ENCODE measurements around the gene ADARB2. TPM values are rescaled to one million over a fixed set of nuclear protein-coding genes. Genes with fewer than 3 reads are reported as not detected.

Gene ADARB2
- total and polyA plus RNA-seq, 8 donors: 0.41 to 0.92 (median 0.76) TPM

DNA sequence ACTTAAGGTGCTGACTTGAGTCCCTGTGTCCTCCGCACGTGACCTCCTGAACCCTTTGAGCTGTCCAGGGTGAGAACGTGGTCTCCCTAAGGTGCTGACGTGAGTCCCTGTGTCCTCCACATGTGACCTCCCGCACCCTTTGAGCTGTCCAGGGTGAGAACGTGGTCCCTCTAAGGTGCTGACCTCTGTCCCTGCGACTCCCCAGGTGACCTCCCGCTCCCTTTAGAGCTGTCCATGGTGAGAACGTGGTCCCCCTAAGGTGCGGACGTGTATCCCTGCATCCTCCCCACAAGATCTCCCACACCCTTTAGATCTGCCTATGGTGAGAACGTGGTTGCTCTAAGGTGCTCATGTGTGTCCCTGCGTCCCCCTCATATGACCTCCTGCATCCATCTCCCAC lies 174.3 kb downstream of the ADARB2 start:
- H3K27me3 ChIP-seq: peaks cover 4 to 50% of the 10 kb centered on the region in 2 donors
- H3K27ac ChIP-seq: no peak overlapping the region
- no peak for ATAC-seq
- intact Hi-C loops (cut with DNase I): no loop called here
- no peak overlapping the region for H3K4me3 ChIP-seq
- H3K9me3 ChIP-seq: no peaks in the 10 kb centered on the region
- TF ChIP-seq, protein P1, sequence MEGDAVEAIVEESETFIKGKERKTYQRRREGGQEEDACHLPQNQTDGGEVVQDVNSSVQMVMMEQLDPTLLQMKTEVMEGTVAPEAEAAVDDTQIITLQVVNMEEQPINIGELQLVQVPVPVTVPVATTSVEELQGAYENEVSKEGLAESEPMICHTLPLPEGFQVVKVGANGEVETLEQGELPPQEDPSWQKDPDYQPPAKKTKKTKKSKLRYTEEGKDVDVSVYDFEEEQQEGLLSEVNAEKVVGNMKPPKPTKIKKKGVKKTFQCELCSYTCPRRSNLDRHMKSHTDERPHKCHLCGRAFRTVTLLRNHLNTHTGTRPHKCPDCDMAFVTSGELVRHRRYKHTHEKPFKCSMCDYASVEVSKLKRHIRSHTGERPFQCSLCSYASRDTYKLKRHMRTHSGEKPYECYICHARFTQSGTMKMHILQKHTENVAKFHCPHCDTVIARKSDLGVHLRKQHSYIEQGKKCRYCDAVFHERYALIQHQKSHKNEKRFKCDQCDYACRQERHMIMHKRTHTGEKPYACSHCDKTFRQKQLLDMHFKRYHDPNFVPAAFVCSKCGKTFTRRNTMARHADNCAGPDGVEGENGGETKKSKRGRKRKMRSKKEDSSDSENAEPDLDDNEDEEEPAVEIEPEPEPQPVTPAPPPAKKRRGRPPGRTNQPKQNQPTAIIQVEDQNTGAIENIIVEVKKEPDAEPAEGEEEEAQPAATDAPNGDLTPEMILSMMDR (IDR thresholded peaks at IDR 0.05): no peak
- no peaks in the 10 kb centered on the region for H3K4me1 ChIP-seq
- no peak for DNase-seq
- no peaks in the 10 kb centered on the region for H3K36me3 ChIP-seq

DNA sequence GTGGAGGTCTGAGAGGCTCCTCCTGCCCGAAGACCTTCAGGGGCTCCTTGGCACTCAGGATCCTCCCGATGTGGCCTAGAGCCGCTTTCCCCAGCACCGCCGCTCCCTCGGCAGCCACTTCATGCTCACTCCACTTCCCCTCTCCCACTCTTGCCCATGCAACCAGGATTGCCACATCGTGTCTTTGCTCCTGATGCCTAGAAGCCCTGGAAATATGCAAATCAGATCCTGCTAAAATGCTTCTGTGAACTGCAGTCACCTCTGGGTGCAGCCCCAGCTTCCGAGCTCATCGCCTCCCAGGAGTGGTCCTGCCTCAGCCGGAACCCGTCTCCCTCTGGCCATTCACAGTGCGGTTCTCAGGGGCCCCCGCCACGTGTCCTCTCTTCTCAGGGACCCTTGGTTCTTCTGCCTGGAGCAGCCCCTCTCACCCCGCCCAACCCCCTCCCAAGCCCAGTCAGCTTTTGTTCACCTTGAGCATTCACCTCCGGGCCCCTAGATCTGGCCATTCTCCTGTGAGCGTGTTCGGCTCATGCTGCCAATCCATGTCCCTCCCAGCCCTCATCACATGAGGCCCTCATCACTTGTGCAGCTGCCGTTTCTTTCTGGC lies 175.5 kb downstream of the ADARB2 start:
- DNase-seq (peak in 1 of 4 donors; percentile 70), ATAC-seq (no peak)

DNA sequence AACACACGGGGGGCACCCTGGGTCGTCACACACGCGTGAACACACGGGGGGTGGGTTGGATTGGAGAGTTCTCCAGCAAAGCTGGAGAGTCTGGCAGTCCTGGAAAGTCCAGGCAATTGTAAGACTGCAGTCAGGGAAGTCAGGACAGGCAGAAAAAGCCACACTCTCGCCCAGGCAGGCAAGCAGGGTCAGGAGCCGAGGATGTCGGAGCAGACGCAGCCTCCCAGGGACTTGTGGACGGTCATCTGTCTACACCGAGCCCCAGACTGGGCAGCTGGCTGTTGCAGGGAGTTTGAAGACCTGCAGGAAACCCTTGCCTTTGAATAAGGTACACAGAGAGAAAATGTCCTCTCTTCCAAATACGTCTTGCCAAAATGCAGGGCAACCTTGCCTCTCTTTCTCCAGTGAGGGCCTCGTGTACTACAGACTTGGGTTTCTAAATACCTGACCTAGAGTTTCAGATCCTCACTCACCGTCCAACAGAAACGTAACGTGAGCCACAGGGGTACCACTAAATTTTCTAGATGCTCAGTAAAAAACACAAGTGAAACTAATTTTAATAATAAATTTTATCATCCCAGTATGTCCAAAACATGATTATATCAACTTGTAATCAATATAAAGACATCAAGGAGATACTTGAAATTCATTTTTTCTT lies 176.7 kb downstream of the ADARB2 start:
- Histone ChIP-seq H3K36me3 (no peaks in the 10 kb centered on the region), H3K27ac (no peak overlapping the region), H3K27me3 (peaks cover 4 to 44% of the 10 kb centered on the region in 2 donors), H3K9me3 (no peaks in the 10 kb centered on the region), H3K4me1 (no peaks in the 10 kb centered on the region), H3K4me3 (no peak overlapping the region)
- no peak for ATAC-seq
- no peak for DNase-seq
- intact Hi-C loops (cut with DNase I): no loop called here
- TF ChIP-seq, protein P1 (IDR thresholded peaks at IDR 0.05): no peak

More for the DNA sequence above, 175.5 kb downstream of the ADARB2 start:
- intact Hi-C loops (cut with DNase I): no loop called here
- Histone ChIP-seq H3K9me3 (no peaks in the 10 kb centered on the region), H3K27ac (no peak overlapping the region), H3K4me1 (no peaks in the 10 kb centered on the region), H3K4me3 (no peak overlapping the region), H3K27me3 (peaks cover 4 to 44% of the 10 kb centered on the region in 2 donors), H3K36me3 (no peaks in the 10 kb centered on the region)
- TF ChIP-seq, protein P1 (IDR thresholded peaks at IDR 0.05): no peak

DNA sequence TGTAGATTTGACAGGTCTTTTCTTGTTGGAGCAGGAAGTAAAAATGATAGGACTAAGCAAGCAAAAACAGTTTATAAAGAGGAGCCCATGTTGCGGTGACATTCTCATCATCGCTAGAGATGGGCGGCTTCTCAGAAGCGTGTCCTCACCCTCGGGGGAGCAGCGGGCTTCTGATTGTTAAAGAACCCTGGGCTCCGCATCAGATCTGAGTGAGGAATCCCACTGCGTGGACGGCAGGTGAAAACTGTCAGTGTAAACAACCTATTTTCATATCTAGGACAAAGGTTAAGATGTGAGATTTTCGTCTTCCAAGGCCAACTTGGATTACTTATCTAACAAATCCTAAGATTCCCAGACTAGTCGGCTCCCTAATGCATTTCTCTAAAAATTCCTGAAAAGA lies 177.6 kb downstream of the ADARB2 start:
- Histone ChIP-seq H3K9me3 (no peaks in the 10 kb centered on the region), H3K27ac (no peak overlapping the region), H3K27me3 (peaks cover 4 to 44% of the 10 kb centered on the region in 2 donors), H3K36me3 (no peaks in the 10 kb centered on the region), H3K4me1 (no peaks in the 10 kb centered on the region), H3K4me3 (no peak overlapping the region)
- ATAC-seq (no peak), DNase-seq (no peak)
- intact Hi-C loops (cut with DNase I): no loop called here
- TF ChIP-seq, protein P1 (IDR thresholded peaks at IDR 0.05): no peak

DNA sequence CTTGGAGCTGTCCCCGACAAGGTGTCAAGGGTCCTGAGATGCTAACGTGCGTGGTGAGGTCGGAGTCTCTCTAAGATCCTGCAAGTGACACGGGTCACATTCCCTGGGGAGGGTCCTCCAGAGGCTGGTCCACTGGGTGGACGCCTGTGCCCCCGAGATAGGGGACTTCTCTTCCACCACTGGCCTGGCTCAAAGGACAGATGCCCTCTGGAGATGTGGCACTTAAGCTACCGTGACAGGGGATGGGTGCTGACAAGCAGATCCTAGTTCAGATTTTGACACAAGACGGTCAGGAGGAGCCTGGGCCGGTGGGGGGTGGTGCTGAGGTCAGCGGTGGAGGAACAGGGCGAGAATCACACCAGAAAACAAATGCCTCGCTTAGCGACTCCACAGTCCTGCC lies 178.0 kb downstream of the ADARB2 start:
- no peak overlapping the region for H3K4me3 ChIP-seq
- no peaks in the 10 kb centered on the region for H3K36me3 ChIP-seq
- H3K27me3 ChIP-seq: peaks cover 4 to 46% of the 10 kb centered on the region in 2 donors
- TF ChIP-seq, protein P1 (IDR thresholded peaks at IDR 0.05): no peak
- ATAC-seq: no peak
- no peaks in the 10 kb centered on the region for H3K4me1 ChIP-seq
- H3K27ac ChIP-seq: no peak overlapping the region
- H3K9me3 ChIP-seq: no peaks in the 10 kb centered on the region
- intact Hi-C loops (cut with DNase I): no loop called here
- no peak for DNase-seq
